Activated CD4-positive, alpha-beta T cell treated with anti-CD3 and anti-CD28 coated beads for 4 hours (primary cell): ENCODE measurements around the gene TUBB2B.

Experiments
- DNase-seq, 2 donors: peaks; one replicate each; pipeline ENCODE4 v3.0.0-alpha.2; 2020

Gene TUBB2B

DNA sequence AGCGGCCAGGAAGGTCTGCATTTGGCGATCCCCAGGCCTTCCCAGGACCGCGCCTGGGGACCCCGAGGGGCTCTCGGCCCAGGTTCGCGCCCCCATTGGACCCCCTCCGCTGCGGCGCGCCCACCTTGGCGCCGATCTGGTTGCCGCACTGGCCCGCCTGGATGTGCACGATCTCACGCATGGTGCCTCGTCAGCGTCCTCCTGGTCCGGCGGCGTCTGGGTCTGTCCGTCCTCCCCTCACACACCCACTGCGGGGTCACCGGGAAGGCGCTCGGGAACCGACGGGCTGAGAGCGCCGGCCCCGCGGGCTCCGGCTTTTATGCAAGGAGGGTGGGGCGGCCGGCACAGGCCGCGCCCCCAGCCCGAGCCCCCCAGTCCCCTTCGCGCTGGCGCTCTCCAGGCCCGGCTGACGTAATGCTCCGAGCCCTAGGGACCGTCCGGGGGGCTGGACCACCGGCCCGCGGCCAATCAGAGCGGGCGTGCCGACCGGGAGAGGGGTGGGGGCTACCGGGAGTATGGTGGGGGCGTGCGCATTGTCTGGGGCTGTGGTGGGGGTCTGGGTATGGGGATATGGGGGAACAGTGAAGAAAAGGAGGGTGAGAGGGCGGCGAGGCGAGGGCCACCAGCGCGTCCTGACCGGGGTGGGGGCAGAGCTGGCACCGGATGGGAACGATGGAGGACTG, at the start of gene TUBB2B:
TUBB2B (minus strand) TSS at position 291 of the 683 bp plus-strand sequence; CDS start at position 181, 110 bp downstream.
- DNase-seq: no peak

DNA sequence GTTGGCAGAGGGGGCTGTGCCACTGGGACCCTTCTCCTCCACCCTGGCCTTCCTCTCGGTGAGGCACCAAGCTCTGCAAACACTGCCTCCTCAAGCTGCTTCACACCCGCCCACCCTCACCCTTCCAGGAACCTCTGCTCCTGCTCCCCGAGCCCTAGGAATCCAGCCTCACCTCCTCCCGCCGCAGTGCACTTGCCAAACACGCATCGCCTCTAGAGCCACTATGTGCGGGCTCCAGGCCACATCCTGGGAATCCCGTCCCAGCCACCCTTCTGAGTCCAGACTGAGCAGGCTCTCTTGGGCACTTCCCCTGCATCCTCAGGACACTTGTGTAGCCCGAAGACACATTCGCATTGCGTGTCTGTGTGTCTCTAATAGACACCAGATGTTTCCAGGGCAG, 49.8 kb upstream of the TUBB2B start:
- DNase-seq: no peak

DNA sequence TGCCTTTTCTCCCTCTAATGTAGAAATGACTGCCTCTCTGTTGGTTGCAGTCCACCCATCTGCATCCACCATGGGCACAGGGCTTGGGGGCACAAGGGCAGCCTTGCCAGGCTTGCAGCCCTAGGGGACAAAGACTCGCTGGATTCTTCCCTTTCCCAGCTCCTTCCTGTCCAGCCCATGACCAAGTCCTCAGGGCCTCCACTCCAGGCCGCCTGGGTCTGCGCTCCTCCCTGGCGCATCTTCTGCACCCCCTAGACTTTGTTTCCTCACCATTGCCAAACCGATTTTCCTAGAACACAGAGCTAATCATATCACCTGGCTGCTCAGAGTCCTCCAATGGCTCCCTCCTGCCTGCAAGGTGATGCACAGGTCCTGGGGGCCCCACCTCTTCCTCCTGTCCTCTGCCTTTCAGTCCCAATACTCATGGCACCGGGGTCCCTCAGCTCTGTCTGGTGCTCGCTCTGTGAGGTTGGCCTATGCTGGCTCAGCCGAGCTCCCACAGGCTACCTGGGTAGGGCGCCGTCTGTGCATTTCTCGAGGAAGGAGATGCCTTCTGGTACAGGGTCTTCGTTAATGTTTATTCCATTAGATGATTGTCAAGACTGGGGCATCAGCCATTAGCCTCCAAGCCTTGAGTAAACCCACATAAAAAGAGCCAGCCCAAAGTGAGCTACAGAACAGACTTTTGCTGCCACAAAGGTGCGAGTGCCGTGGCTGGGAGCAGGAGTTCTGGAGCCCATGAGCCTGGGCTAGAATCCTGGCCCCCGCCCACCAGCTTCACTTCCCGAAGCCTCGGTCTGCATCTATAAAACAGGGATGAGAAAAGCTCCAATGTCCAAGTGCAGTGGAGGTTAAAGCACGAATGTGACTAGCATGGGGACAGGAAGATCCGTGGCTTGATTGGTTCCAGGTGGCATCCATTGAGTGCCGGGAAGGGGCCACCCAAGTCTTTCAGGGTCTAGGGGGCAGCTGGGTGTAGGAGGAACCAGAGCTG, 49.0 kb upstream of the TUBB2B start:
- DNase-seq: no peak

DNA sequence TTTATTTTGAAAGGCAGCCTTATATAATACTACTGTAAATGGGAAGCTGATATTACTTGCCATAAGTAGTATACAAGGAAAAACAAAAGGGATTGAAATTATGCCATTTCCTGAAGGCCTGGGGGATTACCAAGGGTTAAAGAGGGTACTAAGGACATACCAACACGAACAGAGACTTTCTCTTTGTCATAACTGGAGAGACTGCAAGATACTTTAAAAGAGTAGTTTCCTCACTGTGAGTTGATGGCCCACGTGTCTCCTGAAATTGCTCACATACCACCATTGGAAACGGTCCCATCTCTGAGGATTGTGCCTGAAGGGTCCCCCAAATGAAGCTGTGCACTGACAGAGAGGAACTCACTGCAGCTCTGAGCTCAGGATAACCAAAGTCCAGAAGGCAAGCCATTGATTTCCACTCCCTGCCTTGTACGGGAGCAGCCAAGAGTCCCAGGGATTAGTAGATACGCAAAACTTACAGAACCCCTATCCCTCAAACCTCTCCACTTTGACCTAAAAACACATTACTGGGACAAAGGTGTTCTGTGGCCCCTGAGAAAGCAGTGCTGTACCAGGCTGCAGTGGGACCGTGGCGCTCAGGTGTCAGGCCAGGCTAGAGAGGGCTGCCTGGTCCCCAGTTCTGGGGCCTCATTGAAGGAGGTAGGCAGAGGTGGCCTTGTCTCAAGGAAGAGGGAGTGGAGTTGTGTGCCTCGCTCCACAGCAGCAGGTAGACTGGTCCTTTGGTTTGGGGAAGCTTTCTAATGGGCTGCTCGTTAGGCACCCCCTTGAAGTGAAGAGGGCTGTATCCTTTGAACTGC, 46.5 kb upstream of the TUBB2B start:
- no peak for DNase-seq

DNA sequence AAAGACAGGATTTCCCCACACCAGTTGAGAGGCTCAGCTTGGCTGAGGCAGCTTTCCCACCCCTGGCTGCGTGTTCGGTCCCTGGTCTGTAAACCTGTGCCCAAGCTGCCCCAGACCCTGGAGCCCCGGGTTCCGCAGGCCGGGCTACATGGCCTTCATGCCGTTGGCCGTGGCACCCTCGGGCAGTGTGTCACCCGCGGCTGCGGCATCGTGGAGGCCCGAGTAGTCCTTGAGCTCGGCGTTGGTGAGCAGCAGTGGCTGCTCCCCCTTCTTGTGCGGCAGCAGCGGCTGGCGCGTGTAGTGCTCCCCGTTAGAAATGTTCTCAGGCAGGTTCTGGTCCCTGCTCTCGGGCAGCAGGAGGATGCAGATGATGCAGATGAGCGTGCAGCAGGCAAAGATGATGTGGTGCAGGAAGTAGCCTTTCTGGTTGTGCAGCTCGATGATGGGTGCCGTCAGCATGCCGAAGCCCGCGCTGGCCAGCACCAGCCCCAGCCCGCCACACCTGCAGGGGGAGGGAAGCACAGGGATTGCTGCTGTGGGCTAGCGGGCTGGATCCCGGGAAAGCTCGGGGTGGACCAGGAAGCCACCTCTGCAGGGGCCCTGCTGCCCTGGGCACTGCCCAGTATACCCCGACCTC, 45.6 kb upstream of the TUBB2B start:
- no peak for DNase-seq

DNA sequence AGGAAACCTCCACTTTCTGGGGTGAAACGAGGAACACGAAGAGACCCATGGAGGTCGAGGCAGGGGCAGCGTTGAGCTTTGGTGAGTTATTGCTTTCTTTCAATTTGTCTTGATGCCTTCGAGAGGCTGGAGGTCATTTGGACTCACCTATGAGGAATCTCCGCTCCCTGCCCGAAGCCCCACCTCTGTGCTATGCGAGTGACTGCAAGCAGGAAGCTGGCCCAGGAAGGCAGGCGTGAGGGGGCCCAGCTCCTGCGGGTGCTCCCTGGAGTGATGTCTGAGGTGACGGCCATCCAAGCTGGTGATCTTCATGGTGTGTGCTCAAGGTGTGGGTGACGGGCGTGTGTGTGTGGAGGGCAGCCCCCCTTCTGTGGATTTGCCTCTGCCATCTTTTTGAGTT, 44.3 kb upstream of the TUBB2B start:
- DNase-seq: no peak

DNA sequence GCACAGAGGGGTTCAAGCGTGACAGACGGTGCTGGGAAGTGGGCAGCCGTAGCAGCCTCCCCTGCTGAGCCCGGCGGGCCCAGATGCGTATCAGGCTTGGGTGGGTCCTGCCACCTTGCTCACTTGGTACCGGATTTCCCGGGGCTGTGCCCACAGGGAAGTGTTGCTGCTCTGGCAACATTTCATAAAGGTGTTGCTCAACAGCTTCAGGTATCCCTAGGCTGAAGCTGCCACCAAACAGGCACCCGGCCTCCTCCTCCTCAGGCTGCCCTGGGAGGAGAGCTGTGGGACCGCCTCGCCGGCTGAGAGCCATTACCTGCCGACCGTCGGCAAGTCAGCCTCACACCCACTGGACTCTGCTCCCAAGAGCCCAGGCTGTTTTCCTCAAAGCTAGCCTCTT, 42.8 kb upstream of the TUBB2B start:
- no peak for DNase-seq

DNA sequence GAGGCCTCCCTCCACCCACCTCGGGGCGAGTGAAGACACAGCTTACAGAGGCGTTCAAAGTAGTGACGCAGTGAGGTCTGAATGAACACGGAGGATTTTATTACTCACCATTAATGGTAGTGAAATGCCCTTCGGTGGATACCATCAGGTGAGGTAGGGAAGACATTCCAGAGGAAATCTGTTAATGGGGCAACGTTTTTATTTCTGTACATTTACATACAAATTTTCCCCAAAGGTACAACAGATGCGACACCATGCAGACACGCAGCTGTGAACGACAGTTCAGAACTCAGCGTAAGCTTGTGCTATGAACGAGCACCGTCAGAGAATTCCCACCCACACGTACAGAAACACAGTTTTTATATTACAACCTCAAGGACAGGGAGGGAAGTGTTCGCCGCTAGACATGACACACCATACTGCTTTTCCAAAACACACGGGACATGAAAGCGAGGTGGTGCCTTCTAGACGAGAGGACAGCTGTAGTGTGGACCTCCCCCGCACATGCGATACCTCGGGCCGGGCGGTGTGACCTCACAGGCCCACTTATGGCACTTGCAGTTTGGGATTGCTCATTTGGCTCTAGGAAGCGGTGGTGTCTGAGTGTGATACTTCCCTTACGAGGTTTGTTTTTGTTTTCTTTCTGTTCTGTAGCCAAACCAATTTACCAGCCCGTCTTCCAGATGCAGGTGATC, 42.0 kb upstream of the TUBB2B start:
- DNase-seq: peak in 1 of 2 donors; percentile 21

DNA sequence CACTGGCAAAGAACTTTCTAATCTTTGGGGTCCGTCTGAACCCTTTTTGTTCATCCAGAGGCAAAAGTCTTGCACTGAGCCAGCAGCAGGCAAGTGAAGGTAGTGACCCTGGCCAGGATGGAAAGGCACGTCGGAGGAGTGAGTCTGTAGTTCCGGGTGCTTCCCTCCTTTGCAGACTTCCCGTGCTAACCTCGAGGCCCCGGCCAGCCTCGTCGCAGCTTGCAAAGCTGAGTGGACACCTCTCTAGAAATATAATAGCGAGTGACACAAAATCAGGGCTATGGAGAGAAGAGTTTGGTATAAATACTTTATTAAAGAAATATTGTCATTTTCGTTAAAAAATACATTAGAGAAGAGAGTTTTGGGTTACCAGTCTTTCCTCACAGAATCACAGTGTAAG, 41.2 kb upstream of the TUBB2B start:
- DNase-seq: no peak

DNA sequence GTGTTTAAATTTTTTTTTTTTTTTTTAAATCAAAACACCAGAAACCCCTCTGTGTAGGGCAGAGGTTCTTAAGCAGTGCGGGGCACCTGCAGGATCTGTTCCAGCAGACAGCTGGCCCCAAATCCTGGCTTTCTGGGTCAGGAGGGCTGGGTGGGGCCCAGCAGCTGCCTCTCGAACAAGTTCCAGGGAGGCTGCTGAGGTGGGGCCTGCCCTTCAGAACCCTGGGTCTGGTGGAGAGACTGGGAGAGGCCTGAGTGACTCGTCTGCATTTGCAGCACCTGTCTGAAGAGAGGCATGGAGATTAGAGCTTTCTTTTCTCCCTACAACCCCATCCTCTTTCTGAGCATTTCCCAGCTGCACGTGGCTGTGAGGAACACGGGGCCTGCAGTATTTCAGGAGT, 39.7 kb upstream of the TUBB2B start:
- DNase-seq: no peak

DNA sequence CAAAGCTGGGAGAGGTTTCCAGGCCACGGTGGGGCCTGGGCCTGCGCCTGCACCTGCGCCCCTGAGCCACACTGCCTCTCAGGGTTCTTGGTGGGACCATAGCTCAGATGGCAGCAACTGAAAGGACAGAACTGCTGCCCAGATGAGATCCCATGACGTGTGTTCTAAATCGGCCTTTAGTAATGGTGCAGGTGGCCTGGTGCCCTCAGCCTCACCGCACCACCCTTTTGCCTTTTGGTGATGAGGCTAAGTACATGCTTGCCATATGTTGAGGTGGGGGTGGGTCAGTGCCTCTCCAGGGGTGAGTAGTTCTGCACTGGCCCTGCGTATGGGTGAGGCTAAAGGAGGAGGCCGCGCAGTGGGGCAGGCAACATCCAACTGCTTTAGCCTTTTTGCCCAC, 38.7 kb upstream of the TUBB2B start:
- no peak for DNase-seq

DNA sequence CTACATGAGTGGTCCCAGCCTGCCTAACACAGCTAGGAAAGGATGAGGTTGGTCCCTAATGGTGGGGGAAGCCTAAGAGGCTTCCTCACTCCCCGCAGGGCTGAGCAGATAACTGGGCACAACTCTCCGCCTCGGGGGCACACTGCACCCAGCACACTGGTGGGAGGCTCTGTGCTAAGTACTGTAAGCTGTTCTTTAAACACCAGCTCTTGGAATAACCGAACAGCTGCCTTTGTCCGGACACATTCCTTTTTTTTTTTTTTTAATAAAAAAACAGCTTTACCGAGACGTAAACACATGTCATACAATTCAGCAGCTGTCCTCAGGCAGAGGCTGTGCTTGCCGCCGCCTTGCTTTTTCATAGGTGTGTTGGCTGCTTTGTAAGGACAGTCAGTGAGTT, 38.2 kb upstream of the TUBB2B start:
- DNase-seq: no peak

DNA sequence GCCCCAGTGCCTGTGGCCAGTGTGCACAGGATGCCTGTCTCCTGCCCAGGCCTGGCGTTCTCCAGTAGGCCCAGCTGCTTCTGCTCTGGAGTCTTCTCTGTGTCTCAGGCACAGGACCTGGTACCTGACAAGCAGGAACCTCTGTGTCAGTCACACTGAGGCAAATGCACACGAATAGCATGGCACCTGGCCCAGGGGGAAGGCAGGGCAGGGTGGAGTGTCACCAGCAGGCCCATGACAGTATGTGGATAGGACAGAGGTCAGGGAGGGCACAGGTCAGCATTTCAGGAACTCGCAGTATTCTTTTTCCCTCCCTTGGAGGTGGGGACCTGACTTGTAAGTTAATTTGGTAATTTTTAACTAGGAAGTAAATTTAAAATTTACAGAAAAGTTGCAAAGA, 36.9 kb upstream of the TUBB2B start:
- DNase-seq: no peak

DNA sequence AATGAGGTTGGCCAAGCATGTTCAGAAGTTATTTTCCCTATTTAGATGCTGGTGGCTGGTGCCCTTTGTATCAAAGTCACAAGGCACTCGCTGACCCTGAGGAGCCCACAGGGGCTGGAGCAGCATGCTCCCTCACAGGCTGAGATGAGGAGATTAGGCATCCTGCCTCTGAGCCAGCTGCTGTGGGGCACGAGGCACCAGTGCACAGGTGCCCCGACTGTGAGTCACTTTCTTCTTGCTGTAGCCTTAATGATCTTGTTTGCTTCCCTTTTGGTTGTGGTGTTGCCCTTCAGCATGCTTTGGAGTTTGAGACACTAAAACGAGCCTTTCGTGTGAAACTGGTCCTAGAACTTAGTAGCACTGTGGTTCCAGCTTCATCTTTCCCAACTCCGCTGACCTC, 35.6 kb upstream of the TUBB2B start:
- no peak for DNase-seq

DNA sequence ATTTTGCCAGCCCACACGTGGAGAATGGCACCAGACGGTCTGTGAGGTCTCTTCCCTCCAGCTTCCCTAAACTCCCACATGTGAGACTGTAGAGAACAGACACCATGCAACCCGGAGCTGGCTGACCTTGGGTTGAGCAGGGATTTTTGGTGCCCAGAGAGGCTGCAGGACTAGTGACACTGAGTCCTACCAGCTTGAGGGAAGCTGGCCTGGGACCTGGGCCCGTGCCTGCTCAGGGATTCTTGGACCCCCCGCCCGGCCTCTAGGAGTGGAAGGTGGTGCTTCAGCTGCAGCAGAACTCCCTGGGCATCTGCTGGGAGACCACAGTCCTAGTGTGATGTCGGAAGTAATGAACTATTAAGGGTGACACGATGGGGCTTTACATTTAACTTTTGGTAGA, 34.5 kb upstream of the TUBB2B start:
- no peak for DNase-seq

DNA sequence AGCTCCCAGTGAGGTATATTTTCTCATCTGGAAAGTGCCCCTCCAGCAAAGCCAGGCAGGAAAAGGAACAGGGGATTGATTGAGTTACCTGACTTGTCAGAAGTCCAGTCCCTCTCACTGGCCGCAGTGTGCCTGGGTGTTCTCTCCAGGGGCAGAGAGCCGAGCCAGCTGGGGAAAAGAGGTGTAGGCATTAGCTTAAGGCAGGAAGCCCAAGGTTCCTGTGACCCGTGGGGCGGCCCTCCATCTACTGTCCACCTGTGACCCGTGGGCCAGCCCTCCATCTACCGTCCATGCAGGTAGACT, 34.0 kb upstream of the TUBB2B start:
- DNase-seq: no peak

DNA sequence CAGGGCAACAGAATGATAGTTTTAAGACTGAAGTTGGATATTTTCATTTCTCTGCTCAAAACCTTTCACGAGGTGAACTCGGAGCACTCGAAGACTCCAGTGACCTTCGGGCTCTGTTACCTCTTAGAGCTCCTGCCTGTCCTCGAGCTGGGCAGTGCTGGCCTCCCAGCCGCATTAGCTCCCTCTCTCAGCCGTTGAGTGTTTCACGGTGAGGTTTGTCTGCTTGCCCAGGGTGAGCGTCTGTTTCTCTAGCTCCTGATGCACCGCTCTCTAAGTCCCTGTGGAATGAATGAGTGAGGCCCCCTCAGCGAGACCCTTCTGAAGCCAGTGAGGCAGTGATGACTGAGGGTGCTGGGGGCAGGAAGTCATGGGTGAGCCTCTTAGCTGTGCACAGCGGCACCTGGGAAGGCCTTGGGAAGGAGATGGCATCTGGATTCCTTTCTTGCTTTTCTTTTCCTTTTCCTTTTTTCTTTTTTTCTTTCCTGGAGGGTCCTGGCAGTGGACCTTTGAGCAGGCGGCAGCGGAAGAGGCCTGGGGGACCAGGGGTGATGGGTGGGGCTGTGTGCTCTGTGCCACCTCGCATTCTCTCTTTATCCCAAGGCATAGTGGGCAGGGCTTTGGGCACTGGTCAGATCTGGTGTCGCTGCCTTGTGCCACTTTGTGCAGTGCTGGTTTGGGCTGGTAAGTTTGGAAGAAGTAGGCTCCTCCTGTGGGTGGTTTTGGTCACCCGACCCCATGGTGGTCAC, 33.5 kb upstream of the TUBB2B start:
- DNase-seq: no peak

DNA sequence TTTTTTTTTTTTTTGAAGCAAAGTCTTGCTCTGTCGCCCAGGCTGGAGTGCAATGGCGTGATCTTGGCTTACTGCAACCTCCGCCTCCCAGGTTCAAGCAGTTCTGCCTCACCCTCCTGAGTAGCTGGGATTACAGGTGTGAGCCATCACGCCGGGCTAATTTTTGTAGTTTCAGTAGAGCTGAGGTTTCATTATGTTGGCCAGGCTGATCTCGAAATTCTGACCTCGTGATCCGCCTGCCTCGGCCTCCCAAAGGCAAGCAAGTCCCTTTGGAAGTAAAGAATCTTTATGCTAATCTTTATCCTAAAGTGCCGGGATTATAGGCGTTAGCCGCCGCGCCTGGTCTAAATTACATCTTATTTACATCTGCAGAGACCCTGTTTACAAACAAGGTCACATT, 32.8 kb upstream of the TUBB2B start:
- DNase-seq: no peak

DNA sequence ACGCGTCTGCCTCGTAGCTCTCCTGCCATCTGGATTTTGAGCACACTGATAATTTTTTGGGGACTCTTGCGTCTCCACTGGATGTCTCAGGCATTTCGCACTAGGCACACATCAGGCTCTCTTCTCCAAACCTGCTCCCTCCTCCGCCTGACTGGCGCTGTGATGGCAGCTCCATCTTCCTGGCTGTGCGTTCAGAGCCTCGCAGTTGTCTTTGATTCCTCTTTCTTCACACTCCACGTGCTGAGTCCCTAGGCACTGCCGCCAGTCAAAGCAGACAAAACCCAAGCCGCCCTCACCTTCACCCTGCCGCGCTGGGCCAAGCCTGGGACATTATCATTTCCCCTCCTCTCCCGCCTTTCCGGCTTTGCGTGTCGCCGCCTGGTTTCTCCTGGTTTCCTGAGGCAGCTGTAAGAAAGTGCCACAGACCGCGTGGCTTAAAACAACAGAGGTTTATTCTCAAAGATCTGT, 32.1 kb upstream of the TUBB2B start:
- peak; percentile 26 to 31 for DNase-seq

DNA sequence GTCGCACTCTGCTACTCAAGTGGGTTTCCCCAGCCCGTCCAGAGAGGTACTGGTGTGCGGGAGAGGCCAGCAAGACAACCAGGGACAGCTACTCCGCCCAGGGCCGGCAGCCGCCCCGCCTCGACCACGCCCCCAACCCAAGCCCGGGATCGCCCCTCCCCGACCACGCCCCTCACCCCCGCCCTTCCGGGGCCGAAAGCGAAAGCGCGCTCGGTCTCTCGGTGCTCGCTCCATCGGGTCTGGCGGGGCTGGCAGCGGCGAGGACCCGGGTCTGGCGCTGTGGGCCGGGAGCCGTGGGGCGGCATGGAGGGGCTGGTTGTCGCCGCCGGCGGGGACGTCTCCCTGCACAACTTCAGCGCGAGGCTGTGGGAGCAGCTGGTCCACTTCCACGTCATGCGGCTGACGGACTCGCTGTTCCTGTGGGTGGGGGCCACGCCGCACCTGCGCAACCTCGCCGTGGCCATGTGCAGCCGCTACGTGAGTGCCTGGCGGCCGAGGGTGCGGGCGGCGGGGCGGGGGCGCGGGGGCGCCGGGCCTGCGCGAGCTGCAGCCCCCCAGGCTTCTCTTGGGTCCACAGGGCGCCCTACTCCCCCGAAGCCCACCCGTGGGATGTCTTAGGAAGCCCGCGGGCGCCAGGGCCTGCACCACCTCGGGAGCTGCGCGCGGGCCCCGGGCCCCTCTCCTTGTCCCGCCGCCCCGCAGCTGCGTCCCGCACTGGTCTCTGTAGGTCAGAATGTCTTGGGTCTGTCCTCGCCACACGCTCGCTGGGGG, 31.5 kb upstream of the TUBB2B start, which contains the start of gene PSMG4:
PSMG4 (plus strand) TSS at position 228 of the 771 bp plus-strand sequence; CDS start at position 304, 76 bp downstream.
- DNase-seq: peak; percentile 93 to 96

DNA sequence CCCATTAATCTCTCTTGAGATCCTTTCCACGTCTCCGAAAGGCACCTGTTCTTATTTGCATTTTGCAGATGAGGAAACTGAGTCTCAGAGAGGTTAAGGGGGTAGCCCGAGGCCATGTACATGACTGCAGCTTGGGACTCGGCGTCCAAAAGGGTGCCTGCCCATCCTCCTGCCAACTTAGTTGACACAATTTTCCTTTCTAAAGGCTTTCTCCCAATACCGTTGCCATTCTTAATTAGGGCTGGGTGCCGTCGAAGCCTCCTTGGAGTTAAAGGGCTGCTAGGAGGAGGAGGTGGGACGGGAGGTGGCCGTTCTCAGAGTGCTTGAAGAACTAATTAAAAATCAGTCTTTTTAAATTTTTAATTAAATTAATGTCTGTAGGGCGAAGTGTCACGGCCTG, 30.7 kb upstream of the TUBB2B start:
- DNase-seq: no peak
